SKM-1 treated with dmso at 0.1 percent for 144 hours (cell line): ENCODE measurements around the gene PRAMEF18.
A peak's percentile ranks its signal among the peaks of the same experiment; 100 is the strongest.
"Not testable (repeated sequence)": the region's sequence is repeated elsewhere in the genome, so short reads cannot be mapped to it uniquely, and the experiment has no call there.

Source experiments
- DNase-seq: peaks from one replicate; lab custom pipeline; 2025; ENCODE audit not compliant: unreplicated experiment; lab: John Stamatoyannopoulos, UW

The PRAMEF18 gene

GRCh38 chr1:13225675-13226204 lies at the start of gene PRAMEF18:
Gene PRAMEF18, minus strand, starts transcription at chr1:13226154. Its CDS starts 48 bp downstream, at chr1:13226106.
- not testable (repeated sequence) for DNase-seq

GRCh38 chr1:13265124-13265523 lies 39.2 kb upstream of the PRAMEF18 start:
- DNase-seq: not testable (repeated sequence)

- not testable (repeated sequence) for DNase-seq
Measured at GRCh38 chr1:13253898-13254297, 27.9 kb upstream of the PRAMEF18 start, which contains the start of gene PRAMEF5. Gene PRAMEF5, plus strand, starts transcription at chr1:13254198. Its CDS starts 5,071 bp downstream, at chr1:13259269.

- not testable (repeated sequence) for DNase-seq
Measured at GRCh38 chr1:13247122-13247521, 21.2 kb upstream of the PRAMEF18 start.

GRCh38 chr1:13246554-13246871 lies 20.6 kb upstream of the PRAMEF18 start:
- DNase-seq: not testable (repeated sequence)

GRCh38 chr1:13245841-13246553 lies 20.0 kb upstream of the PRAMEF18 start:
- not testable (repeated sequence) for DNase-seq

GRCh38 chr1:13243536-13244263 lies 17.7 kb upstream of the PRAMEF18 start:
- DNase-seq: not testable (repeated sequence)

- DNase-seq: not testable (repeated sequence)
Measured at GRCh38 chr1:13239633-13240032, 13.7 kb upstream of the PRAMEF18 start.

GRCh38 chr1:13237572-13237971 lies 11.6 kb upstream of the PRAMEF18 start:
- not testable (repeated sequence) for DNase-seq

- not testable (repeated sequence) for DNase-seq
Measured at GRCh38 chr1:13234057-13234456, 8.1 kb upstream of the PRAMEF18 start.

GRCh38 chr1:13232056-13232455 lies 6.1 kb upstream of the PRAMEF18 start:
- DNase-seq: not testable (repeated sequence)

GRCh38 chr1:13231061-13231750 lies 5.3 kb upstream of the PRAMEF18 start:
- not testable (repeated sequence) for DNase-seq

GRCh38 chr1:13230601-13231000 lies 4.6 kb upstream of the PRAMEF18 start:
- not testable (repeated sequence) for DNase-seq

GRCh38 chr1:13230096-13230495 lies 4.1 kb upstream of the PRAMEF18 start:
- not testable (repeated sequence) for DNase-seq

- DNase-seq: peak; percentile 17
Measured at GRCh38 chr1:13228343-13228781, 2.4 kb upstream of the PRAMEF18 start.

GRCh38 chr1:13227271-13228055 lies 1.5 kb upstream of the PRAMEF18 start:
- not testable (repeated sequence) for DNase-seq

GRCh38 chr1:13224480-13225060 lies 1.4 kb downstream of the PRAMEF18 start:
- DNase-seq: no peak

GRCh38 chr1:13222788-13223187 lies 3.2 kb downstream of the PRAMEF18 start:
- not testable (repeated sequence) for DNase-seq

GRCh38 chr1:13219203-13219602 lies 6.8 kb downstream of the PRAMEF18 start:
- not testable (repeated sequence) for DNase-seq

- DNase-seq: not testable (repeated sequence)
Measured at GRCh38 chr1:13216619-13217018, 9.3 kb downstream of the PRAMEF18 start.
